Upper lobe of left lung (tissue), 4 donors: Measurements from ENCODE around the gene KCNJ2.

Source experiments
- EP300 ChIP-seq, 4 donors: sonication (generic); formaldehyde crosslinking; IDR thresholded peaks; one replicate each; pipeline ENCODE4 v1.5.1; 2017; ENCODE audit warnings: antibody characterized with exemption in 4 of 4, control low read depth in 2 of 4
- POLR2A ChIP-seq, 4 donors: fragments of 450-650 bp; IDR thresholded peaks; one replicate each; pipeline ENCODE4 v1.5.1; 2016 to 2017; ENCODE audit warnings: antibody characterized with exemption in 4 of 4, mild to moderate bottlenecking in 2 of 4
- TF ChIP-seq, protein P1 (sequence below), 6 experiments: fragments of 450-650 bp in 4 of 6; fragments of 200-600 bp in 2 of 6; sonication (generic) in 2 of 6; IDR thresholded peaks; one replicate each; pipeline ENCODE4 v1.5.1; 2016 to 2019; ENCODE audit warnings: antibody characterized with exemption in 6 of 6

DNA sequence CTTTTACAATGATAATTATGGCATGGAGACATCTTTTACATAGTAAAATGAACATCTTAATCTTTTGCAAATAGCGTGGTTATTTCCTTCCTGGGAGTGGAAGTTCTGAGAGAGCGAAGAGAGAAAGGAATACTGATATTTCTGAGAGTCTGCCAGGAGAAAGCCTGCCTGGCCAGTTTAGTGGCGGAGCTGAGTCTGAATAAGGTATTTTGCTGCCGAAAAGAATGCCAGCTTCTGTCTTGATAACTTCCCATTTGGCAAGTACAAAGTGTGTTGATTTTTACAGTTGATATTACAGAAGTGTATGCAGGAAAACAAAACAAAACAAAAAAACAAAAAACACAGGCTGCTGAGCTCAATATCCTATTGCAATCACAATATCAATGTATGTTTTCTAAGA, 55.9 kb downstream of the KCNJ2 start:
- TF ChIP-seq, protein P1, sequence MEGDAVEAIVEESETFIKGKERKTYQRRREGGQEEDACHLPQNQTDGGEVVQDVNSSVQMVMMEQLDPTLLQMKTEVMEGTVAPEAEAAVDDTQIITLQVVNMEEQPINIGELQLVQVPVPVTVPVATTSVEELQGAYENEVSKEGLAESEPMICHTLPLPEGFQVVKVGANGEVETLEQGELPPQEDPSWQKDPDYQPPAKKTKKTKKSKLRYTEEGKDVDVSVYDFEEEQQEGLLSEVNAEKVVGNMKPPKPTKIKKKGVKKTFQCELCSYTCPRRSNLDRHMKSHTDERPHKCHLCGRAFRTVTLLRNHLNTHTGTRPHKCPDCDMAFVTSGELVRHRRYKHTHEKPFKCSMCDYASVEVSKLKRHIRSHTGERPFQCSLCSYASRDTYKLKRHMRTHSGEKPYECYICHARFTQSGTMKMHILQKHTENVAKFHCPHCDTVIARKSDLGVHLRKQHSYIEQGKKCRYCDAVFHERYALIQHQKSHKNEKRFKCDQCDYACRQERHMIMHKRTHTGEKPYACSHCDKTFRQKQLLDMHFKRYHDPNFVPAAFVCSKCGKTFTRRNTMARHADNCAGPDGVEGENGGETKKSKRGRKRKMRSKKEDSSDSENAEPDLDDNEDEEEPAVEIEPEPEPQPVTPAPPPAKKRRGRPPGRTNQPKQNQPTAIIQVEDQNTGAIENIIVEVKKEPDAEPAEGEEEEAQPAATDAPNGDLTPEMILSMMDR (IDR thresholded peaks at IDR 0.05) = no peak
- no peak for TF ChIP-seq POLR2A (IDR thresholded peaks at IDR 0.05)
- TF ChIP-seq EP300 (IDR thresholded peaks at IDR 0.05) = no peak
